Measurements from ENCODE around the gene KHSRP. TPM values are rescaled to one million over a fixed set of nuclear protein-coding genes. Genes with fewer than 3 reads are reported as not detected.

Gene KHSRP
- total RNA-seq, 4 donors from 2014 or later, result 79.5 to 147 (median 119) TPM

DNA sequence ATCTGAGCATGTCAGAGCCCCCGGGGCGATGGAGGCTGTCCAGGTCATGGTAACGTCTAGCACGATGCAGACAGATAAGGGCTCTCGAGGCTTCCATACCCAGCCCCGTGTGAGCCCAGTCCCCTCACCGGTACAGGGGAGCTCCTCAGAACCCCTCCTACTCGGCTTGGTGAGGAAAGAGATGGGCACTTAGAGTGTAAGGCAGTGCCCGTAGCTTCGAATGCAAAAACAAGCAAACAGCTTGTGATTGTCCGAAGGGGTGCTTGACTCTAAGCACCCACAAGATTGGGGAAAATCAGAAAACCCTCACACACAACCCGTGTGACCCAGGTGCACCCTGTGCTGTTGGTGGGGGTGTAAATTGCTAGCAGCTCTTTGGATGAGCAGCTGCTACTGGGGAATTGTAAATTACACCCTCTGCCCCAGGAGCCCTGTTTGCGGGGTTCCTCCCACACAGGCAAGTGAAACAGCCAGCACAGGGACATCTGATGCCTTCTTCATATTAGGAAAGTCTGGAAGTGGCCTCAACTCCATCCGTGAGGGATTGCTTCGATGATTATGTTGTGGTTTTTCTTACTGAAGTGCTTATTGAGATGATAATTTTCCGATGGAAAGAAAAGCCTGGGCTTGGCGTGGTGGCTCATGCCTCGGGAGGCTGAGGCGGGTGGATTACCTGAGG, 48.0 kb downstream of the KHSRP start:
- WGBS, 2 donors, result 56 to 67% methylated on average over 16 to 19 of the region's 19 CpGs
- H3K4me3 ChIP-seq, result no peak overlapping the region
- H3K9me3 ChIP-seq, result peaks cover 0 to 11% (median 0%) of the 10 kb centered on the region in 4 donors
- peaks cover 0 to 53% (median 15%) of the 10 kb centered on the region in 4 donors for H3K4me1 ChIP-seq
- TF ChIP-seq POLR2A (IDR thresholded peaks at IDR 0.05) (no peak), EP300 (IDR thresholded peaks at IDR 0.05) (no peak)
- TF ChIP-seq, protein P1, sequence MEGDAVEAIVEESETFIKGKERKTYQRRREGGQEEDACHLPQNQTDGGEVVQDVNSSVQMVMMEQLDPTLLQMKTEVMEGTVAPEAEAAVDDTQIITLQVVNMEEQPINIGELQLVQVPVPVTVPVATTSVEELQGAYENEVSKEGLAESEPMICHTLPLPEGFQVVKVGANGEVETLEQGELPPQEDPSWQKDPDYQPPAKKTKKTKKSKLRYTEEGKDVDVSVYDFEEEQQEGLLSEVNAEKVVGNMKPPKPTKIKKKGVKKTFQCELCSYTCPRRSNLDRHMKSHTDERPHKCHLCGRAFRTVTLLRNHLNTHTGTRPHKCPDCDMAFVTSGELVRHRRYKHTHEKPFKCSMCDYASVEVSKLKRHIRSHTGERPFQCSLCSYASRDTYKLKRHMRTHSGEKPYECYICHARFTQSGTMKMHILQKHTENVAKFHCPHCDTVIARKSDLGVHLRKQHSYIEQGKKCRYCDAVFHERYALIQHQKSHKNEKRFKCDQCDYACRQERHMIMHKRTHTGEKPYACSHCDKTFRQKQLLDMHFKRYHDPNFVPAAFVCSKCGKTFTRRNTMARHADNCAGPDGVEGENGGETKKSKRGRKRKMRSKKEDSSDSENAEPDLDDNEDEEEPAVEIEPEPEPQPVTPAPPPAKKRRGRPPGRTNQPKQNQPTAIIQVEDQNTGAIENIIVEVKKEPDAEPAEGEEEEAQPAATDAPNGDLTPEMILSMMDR (IDR thresholded peaks at IDR 0.05), result no peak
- peak overlapping the region in 2 of 4 donors; percentile 60 to 99 for H3K27ac ChIP-seq
- no peak for DNase-seq (ENCODE audit: low spot score in 2 of 2)
- H3K36me3 ChIP-seq, result peaks cover 2 to 58% (median 15%) of the 10 kb centered on the region in 3 donors
- no peaks in the 10 kb centered on the region for H3K27me3 ChIP-seq

DNA sequence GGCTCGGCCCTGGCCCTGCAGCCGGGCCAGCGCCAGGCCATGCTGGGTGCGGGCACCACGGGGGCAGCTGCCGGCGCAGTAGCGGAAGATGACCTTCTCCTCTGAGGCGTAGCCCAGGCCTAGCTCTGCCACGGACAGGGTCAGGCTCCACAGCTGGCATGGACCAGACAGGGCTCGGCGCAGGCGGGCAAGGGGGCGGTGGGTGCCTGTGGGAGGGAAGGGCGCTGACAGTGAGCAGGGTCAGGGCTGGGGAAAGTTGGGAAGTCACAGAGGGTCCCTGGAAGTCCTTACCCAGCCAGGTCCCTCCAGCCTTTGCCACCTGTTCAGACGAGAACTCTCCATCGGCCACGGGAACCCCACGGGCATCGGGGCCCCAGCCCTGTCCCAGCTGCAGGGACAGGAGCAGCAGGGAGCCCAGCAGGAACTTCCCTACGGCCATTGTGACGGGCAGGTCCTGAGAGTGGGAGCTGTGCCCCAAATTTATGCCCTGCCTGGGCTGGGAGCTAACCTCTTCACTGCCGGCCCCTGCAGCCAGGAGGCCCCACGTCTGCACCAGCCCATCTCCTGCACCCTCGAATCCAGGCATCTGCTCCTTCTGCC, 49.1 kb downstream of the KHSRP start, which contains the start of gene PSPN:
Gene PSPN (minus strand): TSS at position 523 of the 600 bp plus-strand sequence. CDS start 84 bp downstream, at position 439.
- no peak for DNase-seq (ENCODE audit: low spot score in 2 of 2)
- TF ChIP-seq EP300 (IDR thresholded peaks at IDR 0.05) (no peak), POLR2A (IDR thresholded peaks at IDR 0.05) (no peak)
- TF ChIP-seq, protein P1 (IDR thresholded peaks at IDR 0.05), result no peak
- Histone ChIP-seq H3K9me3 (peaks cover 0 to 10% (median 0%) of the 10 kb centered on the region in 4 donors), H3K27me3 (no peaks in the 10 kb centered on the region), H3K36me3 (peaks cover 0 to 47% (median 4%) of the 10 kb centered on the region in 3 donors), H3K4me3 (no peak within 1 kb of the TSS), H3K27ac (peak within 1 kb of the TSS in 2 of 4 donors; percentile 60 to 99), H3K4me1 (peaks cover 0 to 53% (median 15%) of the 10 kb centered on the region in 4 donors)
- WGBS, 2 donors, result 71 to 78% methylated on average over 23 to 24 of the region's 25 CpGs

DNA sequence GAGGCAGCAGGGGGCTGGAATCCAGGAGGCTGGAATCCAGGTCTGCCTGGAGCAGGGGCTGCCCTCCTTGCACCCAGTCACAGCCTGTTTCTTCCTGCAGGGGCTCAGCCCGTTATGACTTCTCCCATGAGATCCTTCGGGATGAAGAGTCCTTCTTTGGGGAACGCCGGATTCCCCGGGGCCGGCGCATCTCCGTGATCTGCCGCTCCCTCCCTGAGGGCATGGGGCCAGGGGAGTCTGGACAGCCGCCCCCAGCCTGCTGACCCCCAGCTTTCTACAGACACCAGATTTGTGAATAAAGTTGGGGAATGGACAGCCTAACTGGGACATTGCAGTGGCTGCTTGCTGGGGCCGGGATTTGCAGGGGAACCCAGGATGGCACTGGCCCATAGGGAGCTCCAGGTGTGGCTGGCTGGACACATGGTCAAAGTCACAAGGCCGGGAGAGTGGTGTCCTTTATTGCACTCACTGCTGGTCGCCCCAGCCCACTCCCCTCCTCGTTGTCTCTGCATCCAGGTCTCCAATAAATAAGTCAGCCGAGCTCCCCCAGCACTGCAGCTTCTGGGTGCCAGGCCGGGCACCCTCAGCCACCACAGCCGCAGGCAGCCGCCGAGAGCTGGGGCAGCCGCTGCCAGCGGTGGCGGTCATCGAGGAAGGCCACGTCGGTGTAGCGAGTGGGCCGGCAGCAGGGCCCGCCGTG, 49.8 kb downstream of the KHSRP start:
- TF ChIP-seq EP300 (IDR thresholded peaks at IDR 0.05), result no peak
- TF ChIP-seq POLR2A (IDR thresholded peaks at IDR 0.05), result no peak
- TF ChIP-seq, protein P1 (IDR thresholded peaks at IDR 0.05), result no peak
- Histone ChIP-seq H3K4me1 (peaks cover 0 to 53% (median 15%) of the 10 kb centered on the region in 4 donors), H3K27me3 (no peaks in the 10 kb centered on the region), H3K4me3 (no peak overlapping the region), H3K36me3 (peaks cover 0 to 40% (median 0%) of the 10 kb centered on the region in 3 donors), H3K9me3 (peaks cover 0 to 3% (median 0%) of the 10 kb centered on the region in 4 donors), H3K27ac (peak overlapping the region in 3 of 4 donors; percentile 84 to 99 (median 98))
- 79 to 83% methylated on average over 11 to 23 of the region's 29 CpGs for WGBS, 2 donors
- DNase-seq (ENCODE audit: low spot score in 2 of 2), result no peak

DNA sequence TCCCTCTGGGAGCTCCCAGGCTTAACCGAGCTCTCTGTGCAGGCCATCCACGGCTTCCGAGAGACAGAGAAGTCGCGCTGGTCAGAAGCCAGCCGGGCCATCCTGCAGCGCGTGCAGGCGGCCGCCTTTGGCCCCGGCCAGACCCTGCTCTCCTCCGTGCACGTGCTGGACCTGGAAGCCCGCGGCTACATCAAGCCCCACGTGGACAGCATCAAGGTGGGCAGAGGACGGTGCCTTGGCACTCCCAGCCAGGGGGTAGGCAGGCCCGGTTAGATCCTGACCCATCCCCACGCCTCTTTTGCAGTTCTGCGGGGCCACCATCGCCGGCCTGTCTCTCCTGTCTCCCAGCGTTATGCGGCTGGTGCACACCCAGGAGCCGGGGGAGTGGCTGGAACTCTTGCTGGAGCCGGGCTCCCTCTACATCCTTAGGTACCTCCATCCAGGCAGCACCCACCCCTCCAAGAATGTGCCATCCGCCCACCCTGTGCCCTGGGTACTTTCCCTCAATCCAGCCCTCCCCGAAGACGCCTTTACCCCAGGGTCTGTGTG, 50.4 kb downstream of the KHSRP start:
- TF ChIP-seq EP300 (IDR thresholded peaks at IDR 0.05) (no peak), POLR2A (IDR thresholded peaks at IDR 0.05) (no peak)
- TF ChIP-seq, protein P1 (IDR thresholded peaks at IDR 0.05), result no peak
- DNase-seq (ENCODE audit: low spot score in 2 of 2), result no peak
- peaks cover 0 to 53% (median 15%) of the 10 kb centered on the region in 4 donors for H3K4me1 ChIP-seq
- H3K9me3 ChIP-seq, result no peaks in the 10 kb centered on the region
- H3K27me3 ChIP-seq, result no peaks in the 10 kb centered on the region
- peak overlapping the region in 2 of 4 donors; percentile 94 to 95 for H3K4me3 ChIP-seq
- peak overlapping the region; percentile 84 to 99 (median 98) for H3K27ac ChIP-seq
- 47% methylated on average over 26 to 29 of the region's 29 CpGs for WGBS, 2 donors
- peaks cover 0 to 38% (median 0%) of the 10 kb centered on the region in 3 donors for H3K36me3 ChIP-seq

Data from tibial nerve (tissue), 4 donors.